HCT116 (cell line): ENCODE measurements around the gene KNCN. TPM values are rescaled to one million over a fixed set of nuclear protein-coding genes. Genes with fewer than 3 reads are reported as not detected.

Source experiments
- ATAC-seq: fragments of 200-7000 bp; cut with Tn5 transposase; 2 replicates; pipeline ENCODE4 v1.9.1; 2020; ENCODE audit warnings: mild to moderate bottlenecking, moderate library complexity
- BruUV-seq: library from RNA; stranded (reverse); fragments of 400-500 nt; replicated peaks from 2 replicates; lab custom pipeline; 2021; lab: Mats Ljungman, UMichigan
- CTCF ChIA-PET: fragments of 300-600 bp; sonication (Branson Sonifier 250); formaldehyde crosslinking; loops from one replicate; lab custom pipeline; 2021; ENCODE audit warnings: antibody characterized with exemption; lab: Charles Lee
- POLR2A ChIA-PET: fragments of 300-600, 350-600 bp; sonication (Branson Sonifier 250); formaldehyde crosslinking; loops from one replicate; lab custom pipeline; 2021; ENCODE audit warnings: antibody characterized with exemption; lab: Charles Lee
- RAD21 ChIA-PET, 2 experiments: fragments of 300-600 bp; sonication (Branson Sonifier 250); formaldehyde crosslinking; loops; one replicate each; lab custom pipeline; 2023; ENCODE audit warnings: low total read pairs in 2 of 2; ENCODE audit not compliant: uncharacterized antibody in 2 of 2, unreplicated experiment in 2 of 2, low non-redundant PET in 1 of 2; lab: Charles Lee
- DNase-seq: peaks from one replicate; pipeline ENCODE4 v3.0.0-alpha.2; 2010; ENCODE audit warnings: low read depth, low spot score
- H2AFZ ChIP-seq: fragments of 200-600 bp; shearing (Covaris generic), sonication (generic); 2 replicates; pipeline ENCODE4 v1.6.1; 2017; ENCODE audit warnings: low read depth, mixed run types, mixed read lengths, antibody characterized with exemption, low read length; ENCODE audit not compliant: poor library complexity, severe bottlenecking
- H3K27ac ChIP-seq: 2 replicates; pipeline ENCODE4 v1.5.1; 2012; ENCODE audit warnings: low read depth, low read length
- H3K27me3 ChIP-seq: fragments of 200-600 bp; sonication (generic); 2 replicates; pipeline ENCODE4 v1.6.1; 2016; ENCODE audit warnings: mixed run types, low read length, mixed read lengths; ENCODE audit not compliant: insufficient read depth
- H3K36me3 ChIP-seq, 2 experiments: fragments of 200-500 bp in 1 of 2; fragments of 200-600 bp in 1 of 2; sonication (Bioruptor generic) in 1 of 2; sonication (generic) in 1 of 2; 2 replicates each; pipeline versions ENCODE4 v1.5.1 to v1.6.1; 2014 to 2016; ENCODE audit warnings: low read length in 2 of 2, inconsistent platforms in 1 of 2, mixed read lengths in 1 of 2, mixed run types in 1 of 2; ENCODE audit not compliant: insufficient read depth in 2 of 2, control insufficient read depth in 1 of 2
- H3K4me1 ChIP-seq, 2 experiments: fragments of 200-600 bp in 1 of 2; sonication (generic) in 1 of 2; 2 replicates each; pipeline versions ENCODE4 v1.5.1 to v1.6.1; 2012 to 2017; ENCODE audit warnings: low read length in 2 of 2, inconsistent platforms in 1 of 2, mild to moderate bottlenecking in 1 of 2, mixed read lengths in 1 of 2, mixed run types in 1 of 2, moderate library complexity in 1 of 2; ENCODE audit not compliant: insufficient read depth in 2 of 2, control insufficient read depth in 1 of 2
- H3K4me2 ChIP-seq: fragments of 200-600 bp; sonication (generic); 2 replicates; pipeline ENCODE4 v1.6.1; 2017; ENCODE audit warnings: mixed run types, low read length, mixed read lengths
- H3K4me3 ChIP-seq, 2 experiments: fragments of 200-600 bp in 1 of 2; sonication (generic) in 1 of 2; replicated peaks in 1 of 2; 2 replicates each; pipeline ENCODE4 v1.5.1; 2011 to 2016; ENCODE audit warnings: low read length in 2 of 2, control low read depth in 1 of 2, low read depth in 1 of 2, mild to moderate bottlenecking in 1 of 2, mixed read lengths in 1 of 2, mixed run types in 1 of 2
- H3K79me2 ChIP-seq: fragments of 200-600 bp; sonication (generic); 2 replicates; pipeline ENCODE4 v1.6.1; 2017; ENCODE audit warnings: mild to moderate bottlenecking, mixed run types, low read length, moderate library complexity, mixed read lengths; ENCODE audit not compliant: insufficient read depth
- H3K9ac ChIP-seq: fragments of 200-600 bp; sonication (generic); 2 replicates; pipeline ENCODE4 v1.6.1; 2016; ENCODE audit warnings: low read length, mixed read lengths
- H3K9me2 ChIP-seq: fragments of 200-600 bp; sonication (generic), shearing (Covaris generic); 2 replicates; pipeline ENCODE4 v1.6.1; 2017; ENCODE audit warnings: mixed run types, mild to moderate bottlenecking, moderate library complexity; ENCODE audit not compliant: insufficient read depth
- H3K9me3 ChIP-seq, 2 experiments: fragments of 200-500 bp in 1 of 2; fragments of 200-600 bp in 1 of 2; sonication (Bioruptor generic) in 1 of 2; sonication (generic) in 1 of 2; 2 replicates each; pipeline ENCODE4 v1.6.1; 2014 to 2017; ENCODE audit warnings: low read length in 2 of 2, mixed read lengths in 2 of 2, inconsistent platforms in 1 of 2, low read depth in 1 of 2, mild to moderate bottlenecking in 1 of 2, mixed run types in 1 of 2, moderate library complexity in 1 of 2; ENCODE audit not compliant: control insufficient read depth in 1 of 2, insufficient read depth in 1 of 2
- H4K20me1 ChIP-seq: fragments of 200-600 bp; sonication (generic), shearing (Covaris generic); 2 replicates; pipeline ENCODE4 v1.6.1; 2017; ENCODE audit warnings: mixed run types, mild to moderate bottlenecking, moderate library complexity; ENCODE audit not compliant: insufficient read depth
- ATF3 ChIP-seq: IDR thresholded peaks from 2 replicates; pipeline ENCODE4 v1.6.1; 2012
- CBX3 ChIP-seq: IDR thresholded peaks from 2 replicates; pipeline ENCODE4 v1.6.1; 2012; ENCODE audit warnings: low read depth
- EGR1 ChIP-seq: IDR thresholded peaks from 2 replicates; pipeline ENCODE4 v1.6.1; 2012; ENCODE audit warnings: low read depth
- EZH2phosphoT487 ChIP-seq: fragments of 200-600 bp; IDR thresholded peaks from 2 replicates; pipeline ENCODE4 v1.6.1; 2018; ENCODE audit warnings: antibody characterized with exemption, borderline replicate concordance
- FOSL1 ChIP-seq: IDR thresholded peaks from 2 replicates; pipeline ENCODE4 v1.6.1; 2012; ENCODE audit warnings: low read depth
- JUND ChIP-seq: IDR thresholded peaks from 2 replicates; pipeline ENCODE4 v1.6.1; 2012
- MAX ChIP-seq: IDR thresholded peaks from 2 replicates; pipeline ENCODE4 v1.6.1; 2012
- POLR2A ChIP-seq: IDR thresholded peaks from 2 replicates; pipeline ENCODE4 v1.7.0; 2011; ENCODE audit warnings: borderline replicate concordance; ENCODE audit not compliant: insufficient read depth, insufficient read length; ENCODE audit errors: extremely low read depth
- POLR2AphosphoS5 ChIP-seq: IDR thresholded peaks from 2 replicates; pipeline ENCODE4 v1.6.1; 2011; ENCODE audit warnings: mild to moderate bottlenecking, low read depth, low read length, moderate library complexity
- RAD21 ChIP-seq: IDR thresholded peaks from 2 replicates; pipeline ENCODE4 v1.6.1; 2012; ENCODE audit warnings: low read depth, mild to moderate bottlenecking
- REST ChIP-seq: IDR thresholded peaks from 2 replicates; pipeline ENCODE4 v1.6.1; 2012; ENCODE audit warnings: low read depth
- SRF ChIP-seq: IDR thresholded peaks from 2 replicates; pipeline ENCODE4 v1.6.1; 2012; ENCODE audit warnings: low read depth
- TCF7L2 ChIP-seq: IDR thresholded peaks from 2 replicates; pipeline ENCODE4 v1.7.0; 2011; ENCODE audit warnings: borderline replicate concordance, inconsistent platforms; ENCODE audit not compliant: insufficient read depth, insufficient read length; ENCODE audit errors: extremely low read depth
- YY1 ChIP-seq: IDR thresholded peaks from 2 replicates; pipeline ENCODE4 v1.6.1; 2011; ENCODE audit warnings: low read length, low read depth, moderate library complexity, mild to moderate bottlenecking; ENCODE audit not compliant: insufficient replicate concordance; ENCODE audit errors: extremely low read depth
- ZBTB33 ChIP-seq: IDR thresholded peaks from 2 replicates; pipeline ENCODE4 v1.6.1; 2011; ENCODE audit warnings: mild to moderate bottlenecking, low read length, moderate library complexity; ENCODE audit not compliant: insufficient replicate concordance; ENCODE audit errors: extremely low read depth
- ZFX ChIP-seq: fragments of 450-650 bp; IDR thresholded peaks from 2 replicates; pipeline ENCODE4 v1.6.1; 2017
- ZNF274 ChIP-seq: fragments of 200-500 bp; sonication (Bioruptor generic); IDR thresholded peaks from 2 replicates; pipeline ENCODE4 v1.6.1; 2014; ENCODE audit warnings: mild to moderate bottlenecking, low read depth, low read length, inconsistent platforms
- intact Hi-C: fragments of 100-400 bp; cut with micrococcal nuclease; formaldehyde crosslinking; loops from 2 replicates; pipeline ENCODE4 v1.10.0; 2022
- total RNA-seq: library from RNA; stranded (reverse); gene quantifications from one replicate; pipeline ENCODE4 v1.2.1, GENCODE V29; 2021; ENCODE audit not compliant: unreplicated experiment
- TF ChIP-seq, protein P1 (sequence below), 3 experiments: fragments of 200-600 bp in 1 of 3; sonication (generic) in 1 of 3; IDR thresholded peaks in 2 of 3; conservative IDR thresholded peaks in 1 of 3; 2 replicates each; pipeline ENCODE4 v1.5.1; 2012 to 2017; ENCODE audit warnings: low read depth in 2 of 3, low read length in 2 of 3, antibody characterized with exemption in 1 of 3, borderline replicate concordance in 1 of 3, control low read depth in 1 of 3, mild to moderate bottlenecking in 1 of 3, mixed read lengths in 1 of 3, mixed run types in 1 of 3, moderate library complexity in 1 of 3; ENCODE audit not compliant: insufficient read depth in 1 of 3

The KNCN gene
- total RNA-seq, 1 experiment from 2014 or later = not detected

- Histone ChIP-seq H3K4me3 (no peak overlapping the region), H2AFZ (no peak overlapping the region), H3K4me2 (peak overlapping the region; percentile 20; the same call in 1 of the 2 replicates), H3K36me3 (no peaks in the 10 kb centered on the region), H3K4me1 (peaks cover 2 to 15% of the 10 kb centered on the region in 2 experiments; a peak in 3 of 4 replicates), H3K79me2 (no peaks in the 10 kb centered on the region), H3K9ac (no peak overlapping the region), H3K9me3 (no peaks in the 10 kb centered on the region), H3K27me3 (0 out of 2 replicates have a peak, but pooled peaks cover 3% of the 10 kb centered on the region), H4K20me1 (no peaks in the 10 kb centered on the region), H3K27ac (no peak overlapping the region), H3K9me2 (no peaks in the 10 kb centered on the region)
- DNase-seq (no peak), ATAC-seq (peak; percentile 50)
- ChIA-PET CTCF (interaction anchor here (1.4 to 3.0 kb wide), 2 partner anchors 8 to 98 kb away, joined by 5 to 8 read pairs; no protein-coding TSS in a partner anchor), POLR2A (no interaction called here), RAD21 (interaction anchor here in 1 of 2 experiments (1.5 kb wide), 1 partner anchor 93 kb away, joined by 3 read pairs; no protein-coding TSS in a partner anchor)
- intact Hi-C loops = loop anchor here (5.0 kb wide), 1 partner anchor 187 kb away; no protein-coding TSS in a partner anchor
- no TSS peak for BruUV-seq
- TF ChIP-seq ZNF274 (no peak), ATF3 (no peak), ZBTB33 (no peak), RAD21 (no peak), MAX (no peak), YY1 (no peak), FOSL1 (no peak), POLR2A (no peak), REST (no peak), ZFX (no peak), CBX3 (no peak), JUND (no peak), TCF7L2 (no peak), SRF (no peak), POLR2AphosphoS5 (no peak), EZH2phosphoT487 (no peak), EGR1 (no peak)
- TF ChIP-seq, protein P1, sequence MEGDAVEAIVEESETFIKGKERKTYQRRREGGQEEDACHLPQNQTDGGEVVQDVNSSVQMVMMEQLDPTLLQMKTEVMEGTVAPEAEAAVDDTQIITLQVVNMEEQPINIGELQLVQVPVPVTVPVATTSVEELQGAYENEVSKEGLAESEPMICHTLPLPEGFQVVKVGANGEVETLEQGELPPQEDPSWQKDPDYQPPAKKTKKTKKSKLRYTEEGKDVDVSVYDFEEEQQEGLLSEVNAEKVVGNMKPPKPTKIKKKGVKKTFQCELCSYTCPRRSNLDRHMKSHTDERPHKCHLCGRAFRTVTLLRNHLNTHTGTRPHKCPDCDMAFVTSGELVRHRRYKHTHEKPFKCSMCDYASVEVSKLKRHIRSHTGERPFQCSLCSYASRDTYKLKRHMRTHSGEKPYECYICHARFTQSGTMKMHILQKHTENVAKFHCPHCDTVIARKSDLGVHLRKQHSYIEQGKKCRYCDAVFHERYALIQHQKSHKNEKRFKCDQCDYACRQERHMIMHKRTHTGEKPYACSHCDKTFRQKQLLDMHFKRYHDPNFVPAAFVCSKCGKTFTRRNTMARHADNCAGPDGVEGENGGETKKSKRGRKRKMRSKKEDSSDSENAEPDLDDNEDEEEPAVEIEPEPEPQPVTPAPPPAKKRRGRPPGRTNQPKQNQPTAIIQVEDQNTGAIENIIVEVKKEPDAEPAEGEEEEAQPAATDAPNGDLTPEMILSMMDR (IDR thresholded peaks at IDR 0.05 in 2 of 3, conservative IDR thresholded peaks at IDR 0.05 in 1 of 3; ENCODE audit: borderline replicate concordance in 1 of 3, insufficient read depth in 1 of 3, low read depth in 2 of 3, low read length in 2 of 3) = no peak
Observed at GRCh38 chr1:46539972-46540371, 11.5 kb downstream of the KNCN start.
